Measurements from ENCODE around the gene UGT2B11.
"Not testable (repeated sequence)": the region's sequence is repeated elsewhere in the genome, so short reads cannot be mapped to it uniquely, and the experiment has no call there.

- TF ChIP-seq SRF (IDR thresholded peaks at IDR 0.05; ENCODE audit: low read depth); ELF1 (IDR thresholded peaks at IDR 0.05; ENCODE audit: borderline replicate concordance, low read depth); EGR1 (IDR thresholded peaks at IDR 0.05; ENCODE audit: low read depth); EZH2 (IDR thresholded peaks at IDR 0.05): not testable (repeated sequence)
Measured at GRCh38 chr4:69179817-69180216, 34.7 kb downstream of the UGT2B11 start.
